ENCODE measurements around the gene RDM1. TPM values are rescaled to one million over a fixed set of nuclear protein-coding genes. Genes with fewer than 3 reads are reported as not detected.
"Not testable (repeated sequence)": the region's sequence is repeated elsewhere in the genome, so short reads cannot be mapped to it uniquely, and the experiment has no call there.

Gene RDM1
- total RNA-seq, 2 donors from 2014 or later, result not detected

DNA sequence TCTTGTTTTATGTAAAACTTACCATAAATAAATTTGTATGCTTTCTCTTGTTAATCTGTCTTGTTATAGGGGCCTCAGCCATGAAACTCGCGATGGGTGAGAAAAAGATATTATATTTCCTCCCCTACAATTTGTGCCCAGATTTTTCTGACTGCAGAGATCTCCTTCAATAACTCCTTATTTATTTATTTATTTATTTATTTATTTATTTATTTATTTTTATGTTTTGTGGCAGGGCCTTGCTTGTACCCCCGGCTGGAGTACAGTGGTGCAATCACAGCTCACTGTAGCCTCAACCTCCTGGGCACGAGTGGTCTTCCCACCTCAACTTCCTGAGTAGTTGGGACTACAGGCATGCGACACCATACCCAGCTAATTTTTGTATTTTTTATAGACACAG is 27.1 kb downstream of the RDM1 start:
- H3K36me3 ChIP-seq, result no peaks in the 10 kb centered on the region

GRCh38 chr17:35901631-35902175 is 28.9 kb downstream of the RDM1 start:
- TF ChIP-seq, protein P1, sequence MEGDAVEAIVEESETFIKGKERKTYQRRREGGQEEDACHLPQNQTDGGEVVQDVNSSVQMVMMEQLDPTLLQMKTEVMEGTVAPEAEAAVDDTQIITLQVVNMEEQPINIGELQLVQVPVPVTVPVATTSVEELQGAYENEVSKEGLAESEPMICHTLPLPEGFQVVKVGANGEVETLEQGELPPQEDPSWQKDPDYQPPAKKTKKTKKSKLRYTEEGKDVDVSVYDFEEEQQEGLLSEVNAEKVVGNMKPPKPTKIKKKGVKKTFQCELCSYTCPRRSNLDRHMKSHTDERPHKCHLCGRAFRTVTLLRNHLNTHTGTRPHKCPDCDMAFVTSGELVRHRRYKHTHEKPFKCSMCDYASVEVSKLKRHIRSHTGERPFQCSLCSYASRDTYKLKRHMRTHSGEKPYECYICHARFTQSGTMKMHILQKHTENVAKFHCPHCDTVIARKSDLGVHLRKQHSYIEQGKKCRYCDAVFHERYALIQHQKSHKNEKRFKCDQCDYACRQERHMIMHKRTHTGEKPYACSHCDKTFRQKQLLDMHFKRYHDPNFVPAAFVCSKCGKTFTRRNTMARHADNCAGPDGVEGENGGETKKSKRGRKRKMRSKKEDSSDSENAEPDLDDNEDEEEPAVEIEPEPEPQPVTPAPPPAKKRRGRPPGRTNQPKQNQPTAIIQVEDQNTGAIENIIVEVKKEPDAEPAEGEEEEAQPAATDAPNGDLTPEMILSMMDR (IDR thresholded peaks at IDR 0.05), result no peak
- H3K9me3 ChIP-seq, result no peaks in the 10 kb centered on the region
- no peaks in the 10 kb centered on the region for H3K27me3 ChIP-seq
- no peak overlapping the region for H3K27ac ChIP-seq
- H3K4me3 ChIP-seq, result no peak overlapping the region
- no peak for DNase-seq (ENCODE audit: low spot score)
- no peaks in the 10 kb centered on the region for H3K36me3 ChIP-seq
- no peaks in the 10 kb centered on the region for H3K4me1 ChIP-seq

More for the DNA sequence above, 27.1 kb downstream of the RDM1 start:
- Histone ChIP-seq H3K4me3 (no peak overlapping the region), H3K9me3 (no peaks in the 10 kb centered on the region), H3K27me3 (no peaks in the 10 kb centered on the region), H3K4me1 (no peaks in the 10 kb centered on the region), H3K27ac (no peak overlapping the region)
- no peak for DNase-seq (ENCODE audit: low spot score)
- TF ChIP-seq, protein P1 (IDR thresholded peaks at IDR 0.05), result no peak

GRCh38 chr17:35900708-35901480 is 29.7 kb downstream of the RDM1 start:
- DNase-seq (ENCODE audit: low spot score), result no peak
- Histone ChIP-seq H3K36me3 (no peaks in the 10 kb centered on the region), H3K27me3 (no peaks in the 10 kb centered on the region), H3K27ac (no peak overlapping the region), H3K4me3 (no peak overlapping the region), H3K9me3 (no peaks in the 10 kb centered on the region), H3K4me1 (no peaks in the 10 kb centered on the region)
- TF ChIP-seq, protein P1 (IDR thresholded peaks at IDR 0.05), result no peak

DNA sequence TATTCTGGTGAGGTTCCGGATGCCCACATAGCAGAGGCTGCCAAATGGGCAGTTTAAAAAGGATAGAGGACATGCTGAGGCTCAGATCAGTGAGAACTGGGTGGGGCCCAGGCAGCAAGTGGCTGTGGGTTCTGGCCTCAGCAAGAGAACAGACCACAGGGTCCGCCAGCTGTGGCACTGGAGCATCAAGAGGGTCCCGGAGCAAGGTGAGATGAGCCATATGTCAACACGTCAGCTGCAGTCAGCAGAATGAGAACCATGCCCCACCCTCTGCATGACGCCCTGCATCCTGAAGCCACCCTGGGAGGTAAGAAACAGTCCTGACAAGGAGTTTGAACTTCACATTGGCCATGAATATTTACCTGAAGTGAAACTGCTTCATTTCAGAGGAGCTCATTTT is 30.3 kb downstream of the RDM1 start:
- H3K27me3 ChIP-seq, result no peaks in the 10 kb centered on the region
- TF ChIP-seq, protein P1 (IDR thresholded peaks at IDR 0.05), result no peak
- no peak for DNase-seq (ENCODE audit: low spot score)
- H3K4me1 ChIP-seq, result no peaks in the 10 kb centered on the region
- no peaks in the 10 kb centered on the region for H3K36me3 ChIP-seq
- no peak overlapping the region for H3K4me3 ChIP-seq
- no peak overlapping the region for H3K27ac ChIP-seq
- no peaks in the 10 kb centered on the region for H3K9me3 ChIP-seq

DNA sequence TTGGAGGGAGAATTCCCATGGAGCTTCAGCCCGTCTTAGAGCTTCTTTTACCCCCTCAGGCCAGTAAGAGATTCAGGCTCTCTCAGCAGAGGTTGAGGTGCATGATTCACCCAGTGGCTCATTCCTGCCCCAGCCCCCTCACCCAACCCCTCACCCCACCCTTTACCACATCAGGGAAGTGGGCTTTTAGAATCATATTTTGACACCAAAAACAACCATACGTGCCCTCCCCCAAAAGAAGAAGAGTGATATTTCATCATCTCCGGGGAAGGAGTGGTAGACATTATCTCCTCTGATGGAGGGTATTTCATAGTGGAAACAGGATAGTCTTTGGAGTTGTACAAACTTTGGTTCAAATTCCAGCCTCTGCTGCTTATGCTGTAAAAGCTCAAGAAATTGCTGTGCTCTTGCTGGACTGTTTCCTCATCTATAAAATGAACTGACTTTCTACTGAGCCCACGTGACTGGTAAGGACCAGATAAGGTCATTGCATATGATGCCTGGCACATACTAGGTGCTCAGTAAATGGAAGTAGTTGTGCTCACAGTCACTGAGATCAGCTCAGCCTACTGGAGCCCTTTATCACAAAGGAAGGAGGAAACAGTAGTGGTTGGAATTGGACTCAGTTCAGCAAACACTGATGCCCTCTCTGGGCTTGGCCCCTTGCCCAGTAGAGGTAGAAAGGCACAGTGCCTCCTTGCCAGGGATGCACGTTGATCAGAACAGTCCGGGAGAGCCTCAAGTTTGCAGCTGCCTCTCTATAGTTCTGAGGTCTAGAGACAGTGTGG is 32.1 kb downstream of the RDM1 start:
- Histone ChIP-seq H3K9me3 (no peaks in the 10 kb centered on the region), H3K4me3 (no peak overlapping the region), H3K27me3 (no peaks in the 10 kb centered on the region), H3K27ac (no peak overlapping the region), H3K36me3 (no peaks in the 10 kb centered on the region), H3K4me1 (no peaks in the 10 kb centered on the region)
- TF ChIP-seq, protein P1 (IDR thresholded peaks at IDR 0.05), result no peak
- DNase-seq (ENCODE audit: low spot score), result no peak

DNA sequence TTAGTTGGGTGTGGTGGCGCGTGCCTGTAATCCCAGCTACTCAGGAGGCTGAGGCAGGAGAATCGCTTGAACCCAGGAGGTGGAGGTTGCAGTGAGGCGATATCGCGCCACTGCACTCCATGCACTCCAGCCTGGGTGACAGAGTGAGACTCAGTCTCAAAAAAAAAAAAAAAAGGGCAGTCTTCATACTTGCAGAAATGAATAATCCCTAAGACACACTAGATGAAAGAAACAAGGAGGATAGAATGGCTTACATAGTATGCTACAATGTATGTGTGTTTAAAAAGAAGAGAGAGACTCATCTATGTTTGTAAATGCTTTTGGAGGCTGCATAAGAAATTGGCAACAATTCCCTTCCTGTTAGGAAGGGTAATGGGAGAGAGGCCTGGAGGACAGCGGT is 32.8 kb downstream of the RDM1 start:
- DNase-seq (ENCODE audit: low spot score); H3K4me3 ChIP-seq; H3K4me1 ChIP-seq; H3K27me3 ChIP-seq; H3K27ac ChIP-seq; H3K36me3 ChIP-seq; H3K9me3 ChIP-seq: not testable (repeated sequence)
